GM08714 (cell line): ENCODE data around the gene U2SURP.
A peak's percentile ranks its signal among the peaks of the same experiment; 100 is the strongest.

ENCODE experiments used
- H3K4me3 ChIP-seq: fragments of 200-500 bp; sonication (Bioruptor generic); 2 replicates; pipeline ENCODE4 v1.5.1; 2014; ENCODE audit warnings: mild to moderate bottlenecking, low read length, inconsistent platforms
- ZNF274 ChIP-seq: IDR thresholded peaks from 2 replicates; pipeline ENCODE4 v1.6.1; 2012; ENCODE audit warnings: mild to moderate bottlenecking, low read depth, low read length

U2SURP gene

DNA sequence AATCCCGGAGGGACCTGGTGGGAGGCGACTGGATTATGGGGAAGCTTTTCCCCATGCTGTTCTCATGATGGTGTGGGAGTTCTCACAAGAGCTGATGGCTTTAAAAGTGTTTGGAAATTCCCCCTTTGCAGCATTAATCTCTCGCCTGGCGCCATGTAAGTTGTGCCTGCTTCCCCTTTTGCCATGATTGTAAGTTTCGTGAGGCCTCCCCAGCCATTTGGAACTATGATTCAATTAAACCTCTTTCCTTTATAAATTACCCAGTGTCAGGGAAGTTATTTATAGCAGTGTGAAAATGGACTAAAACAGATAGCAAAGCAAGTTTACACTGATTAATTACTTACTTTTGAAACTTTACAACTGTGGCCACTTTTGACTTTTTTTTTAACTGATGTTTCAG lies 10.6 kb upstream of the U2SURP start:
- no peak overlapping the region for H3K4me3 ChIP-seq
- TF ChIP-seq ZNF274 = no peak

DNA sequence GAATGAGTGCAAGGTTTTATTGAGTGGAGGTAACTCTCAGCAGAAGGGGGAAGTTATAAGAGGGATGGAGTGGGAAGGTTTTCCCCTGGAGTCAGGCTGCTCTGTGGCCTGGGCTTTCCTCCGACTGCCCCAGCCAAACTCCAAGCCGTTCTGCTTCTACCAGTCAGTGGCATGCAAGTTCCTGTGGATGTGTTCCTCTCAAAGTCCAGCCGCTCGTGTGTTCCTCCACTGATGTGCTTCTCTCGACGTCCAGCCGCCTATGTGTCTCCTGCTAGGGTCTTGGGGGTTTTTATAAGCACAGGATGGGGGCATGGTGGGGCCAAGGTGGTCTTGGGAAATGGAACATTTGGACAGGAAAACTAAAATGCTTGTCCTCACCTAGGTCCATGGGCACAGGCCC lies 9.0 kb upstream of the U2SURP start:
- TF ChIP-seq ZNF274 = no peak
- no peak overlapping the region for H3K4me3 ChIP-seq

DNA sequence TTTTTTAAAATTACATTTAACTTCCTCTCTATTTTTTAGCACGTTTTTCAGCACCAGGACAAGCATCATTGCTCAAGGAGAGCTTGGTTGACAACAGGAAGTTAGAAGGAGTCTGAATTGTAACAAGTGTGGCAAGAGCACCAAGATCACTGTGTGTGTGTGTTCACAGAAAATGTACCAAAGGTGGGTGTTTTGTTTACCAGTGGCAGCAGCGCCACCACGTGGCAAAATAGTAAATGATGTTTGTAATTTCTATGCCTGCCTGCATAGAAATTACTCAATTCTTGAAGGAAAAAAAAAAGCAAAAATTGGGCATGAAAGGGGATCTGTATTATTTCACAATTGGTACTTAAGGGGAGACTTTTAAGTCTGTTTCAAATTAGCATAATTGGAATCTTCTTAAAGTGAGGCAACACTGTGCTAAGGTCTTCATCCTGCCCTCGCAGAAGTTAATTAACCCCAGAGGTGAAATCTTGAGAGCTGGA lies 7.4 kb upstream of the U2SURP start:
- no peak overlapping the region for H3K4me3 ChIP-seq
- TF ChIP-seq ZNF274 = no peak

DNA sequence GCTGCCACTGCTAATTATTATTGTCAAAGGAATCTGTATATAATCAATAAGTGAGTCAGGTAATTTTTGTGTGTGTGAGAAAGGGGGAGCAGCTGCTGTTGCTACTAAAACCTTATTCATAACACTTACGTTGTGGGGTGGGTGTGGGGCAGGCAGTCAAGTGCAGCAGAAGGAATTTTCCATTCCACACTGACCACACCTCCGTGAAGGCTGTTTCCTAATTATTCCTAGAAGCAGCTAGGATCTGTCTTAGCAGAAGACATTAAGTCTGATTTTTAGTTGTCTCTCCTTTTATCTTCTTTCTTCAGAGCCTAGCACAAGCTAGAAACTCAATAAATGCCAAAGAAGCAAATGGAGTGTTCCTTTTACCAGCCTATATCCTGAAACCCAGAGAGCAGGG lies 4.0 kb upstream of the U2SURP start:
- TF ChIP-seq ZNF274 = no peak
- no peak overlapping the region for H3K4me3 ChIP-seq

DNA sequence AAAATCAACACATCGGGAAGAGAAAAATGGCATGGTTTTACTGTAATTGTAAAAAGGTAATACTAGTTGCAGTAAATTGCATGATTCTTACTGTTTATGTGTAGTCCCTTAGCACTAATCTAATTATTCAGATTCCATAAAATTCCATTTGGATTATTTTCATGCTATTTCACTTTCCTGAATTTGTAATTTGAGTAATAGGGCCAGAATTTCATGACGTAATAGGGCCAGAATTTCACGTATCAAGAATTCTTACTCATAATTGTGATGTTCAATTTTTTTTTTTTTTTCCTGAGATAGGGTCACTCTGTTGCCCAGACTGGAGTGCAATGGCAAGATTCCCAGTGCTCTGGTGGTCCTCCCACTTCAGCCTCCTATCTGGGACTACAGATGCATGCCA lies 2.9 kb upstream of the U2SURP start:
- no peak for TF ChIP-seq ZNF274
- no peak overlapping the region for H3K4me3 ChIP-seq

DNA sequence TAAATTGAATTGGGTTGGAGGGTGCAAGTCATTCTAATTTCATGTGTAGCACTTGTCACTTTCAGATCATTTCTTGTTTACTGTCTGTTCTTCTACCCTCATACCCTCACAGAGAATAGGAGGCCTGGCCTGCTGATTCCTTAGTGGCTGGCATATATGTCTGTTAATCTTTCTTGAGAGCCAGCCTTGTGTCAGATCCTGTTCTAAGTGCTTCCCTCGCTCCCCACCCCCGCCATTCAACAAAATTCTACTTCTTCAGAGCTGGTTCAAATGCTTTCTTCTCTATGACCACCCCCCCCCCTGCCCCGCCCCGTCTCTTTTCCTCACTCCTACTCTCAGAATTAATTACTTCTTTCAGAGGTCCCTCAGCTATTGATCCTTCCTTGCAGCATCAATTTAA lies 1.5 kb upstream of the U2SURP start:
- H3K4me3 ChIP-seq = no peak overlapping the region
- no peak for TF ChIP-seq ZNF274

DNA sequence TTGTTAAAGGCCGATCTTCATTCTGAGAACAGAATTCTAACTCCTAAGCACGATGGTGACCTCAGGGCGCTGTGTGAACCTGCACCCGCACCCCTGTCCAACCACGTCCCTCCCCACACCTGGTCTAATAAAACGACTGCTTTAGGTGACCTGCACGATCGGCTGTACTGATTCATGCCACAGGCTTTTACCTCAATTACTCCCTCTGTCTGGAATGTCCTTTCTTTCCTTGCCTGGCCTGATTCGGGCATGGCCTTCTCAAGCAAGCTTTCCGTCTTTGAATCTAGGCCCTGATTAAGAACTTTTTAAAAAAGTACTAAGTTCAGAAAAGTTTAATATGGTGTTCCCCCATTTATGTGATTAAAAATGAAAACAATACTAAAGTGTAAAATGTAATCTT lies 842 bp upstream of the U2SURP start:
- peak overlapping the region; percentile 72 for H3K4me3 ChIP-seq
- TF ChIP-seq ZNF274 = no peak

DNA sequence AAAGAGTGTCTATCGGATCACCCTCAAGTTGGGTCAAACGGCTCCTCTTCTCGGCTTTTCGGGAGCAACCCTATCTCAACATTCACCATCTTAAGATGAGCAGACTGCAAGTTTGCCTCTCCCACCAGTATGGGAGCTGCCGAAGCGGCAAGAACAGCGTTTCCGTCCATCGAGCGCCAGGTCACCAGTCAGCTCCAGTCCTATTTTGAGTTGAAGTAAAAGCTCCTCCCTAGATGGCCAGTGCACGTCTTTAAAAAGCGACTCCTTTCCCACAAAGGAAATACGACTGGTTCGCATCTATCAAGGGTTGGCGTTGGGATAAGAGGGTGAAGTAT lies 369 bp upstream of the U2SURP start:
- peak overlapping the region; percentile 72 for H3K4me3 ChIP-seq
- TF ChIP-seq ZNF274 = no peak

DNA sequence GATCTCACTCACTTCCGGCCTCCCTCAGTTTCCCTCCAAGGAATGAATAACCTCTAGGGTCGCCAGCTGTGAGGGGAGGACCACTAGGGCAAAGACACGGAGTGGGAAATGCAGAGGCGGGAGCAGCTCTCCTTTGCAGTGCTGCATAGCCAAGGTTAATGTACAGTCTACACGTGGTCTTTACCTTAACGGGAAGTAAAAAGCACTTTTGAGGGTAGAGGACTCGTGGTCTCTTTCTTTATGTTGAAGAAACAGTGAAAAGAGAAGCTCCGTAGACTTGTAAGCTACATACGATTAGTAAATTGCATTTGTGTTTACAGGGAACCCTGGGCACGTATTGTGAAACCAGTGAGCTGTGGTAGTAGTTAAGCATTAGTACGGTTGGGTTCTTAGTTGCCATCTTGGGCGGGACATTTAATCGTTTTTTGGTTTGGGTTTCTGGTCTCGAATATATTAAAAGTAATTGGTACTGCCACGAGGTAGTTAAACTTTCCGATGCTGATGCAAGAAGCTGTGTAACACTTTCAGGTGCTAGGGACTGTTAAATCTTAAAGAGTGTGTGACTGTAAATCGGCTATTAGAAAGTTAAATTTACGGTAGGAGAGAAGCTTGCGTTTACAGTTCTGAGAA lies 828 bp downstream of the U2SURP start:
- no peak for TF ChIP-seq ZNF274
- H3K4me3 ChIP-seq = peak overlapping the region; percentile 72

DNA sequence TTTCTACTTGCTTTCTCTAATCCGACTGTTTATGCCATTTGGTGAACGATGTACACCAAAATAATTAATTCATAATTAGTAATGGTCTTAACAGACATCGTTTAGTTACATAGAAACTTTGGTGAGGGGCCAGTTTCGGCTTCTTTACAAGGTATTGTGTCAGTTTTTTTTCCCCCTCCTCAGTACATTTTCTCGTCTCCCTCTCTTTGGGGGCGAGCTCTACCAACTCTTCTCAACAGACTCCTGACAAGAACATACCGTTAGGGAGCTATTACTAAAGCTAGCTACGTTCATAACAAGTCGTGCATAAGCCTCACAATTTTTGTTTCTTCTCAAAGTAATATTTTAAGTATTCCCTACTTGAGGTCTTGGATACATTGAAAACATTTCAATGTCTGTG lies 1.4 kb downstream of the U2SURP start:
- TF ChIP-seq ZNF274 = no peak
- H3K4me3 ChIP-seq = peak overlapping the region; percentile 72

DNA sequence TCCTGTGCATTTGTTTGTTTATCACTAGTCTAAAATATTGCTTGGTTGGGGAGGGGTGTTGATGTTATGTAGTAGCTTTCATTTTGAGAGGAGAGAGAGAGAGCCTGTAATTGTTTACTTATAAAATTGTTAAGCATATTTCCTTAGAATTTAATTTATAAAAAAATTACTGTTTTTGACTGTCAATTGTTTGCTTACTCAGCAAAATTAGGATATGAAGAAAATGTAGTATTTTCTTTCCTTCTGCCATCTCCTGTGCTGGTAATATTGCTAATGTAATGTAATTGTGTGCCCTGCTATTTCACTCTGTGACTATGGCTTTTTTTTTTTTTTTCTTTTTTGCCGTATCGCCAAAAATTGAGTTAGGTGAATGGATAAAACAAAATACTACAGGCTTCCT lies 3.5 kb downstream of the U2SURP start:
- no peak for TF ChIP-seq ZNF274
- no peak overlapping the region for H3K4me3 ChIP-seq

DNA sequence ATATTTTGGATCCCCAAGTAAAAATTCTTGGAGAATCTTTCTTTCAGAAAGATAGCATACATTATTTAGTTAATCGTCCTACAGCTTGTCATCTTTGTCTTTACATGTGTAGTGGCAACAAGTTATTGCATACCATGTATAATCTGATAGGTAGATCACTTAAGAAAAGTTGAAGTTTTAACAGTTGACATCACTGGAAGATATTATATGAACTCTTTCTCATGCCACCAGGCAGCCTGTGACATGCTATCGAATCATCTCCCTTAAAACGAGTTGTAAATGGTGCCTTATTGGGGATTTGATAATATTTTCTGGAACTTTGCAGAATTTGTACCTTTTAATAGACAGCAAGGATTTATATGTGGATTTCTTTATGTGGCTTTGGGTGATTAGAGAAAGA lies 8.7 kb downstream of the U2SURP start:
- no peak overlapping the region for H3K4me3 ChIP-seq
- TF ChIP-seq ZNF274 = no peak

DNA sequence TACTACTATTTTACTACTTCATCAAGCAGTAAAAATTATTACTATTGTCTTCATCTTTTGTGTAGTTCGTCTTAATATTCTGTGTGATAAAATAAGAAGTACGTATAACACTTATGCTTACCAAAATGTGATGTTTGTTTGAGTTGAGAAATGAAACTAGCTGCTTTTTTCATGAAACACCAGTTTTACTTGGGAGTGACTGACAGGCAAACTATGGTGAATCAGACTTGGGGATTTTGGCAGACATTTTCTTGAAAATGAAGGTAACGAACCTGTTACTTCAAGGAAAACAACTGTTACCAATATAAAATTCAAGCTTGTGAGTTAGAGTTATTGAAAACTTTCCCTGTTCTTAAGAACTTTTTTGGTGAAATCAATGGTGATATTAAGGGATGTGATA lies 10.3 kb downstream of the U2SURP start:
- no peak overlapping the region for H3K4me3 ChIP-seq
- no peak for TF ChIP-seq ZNF274

DNA sequence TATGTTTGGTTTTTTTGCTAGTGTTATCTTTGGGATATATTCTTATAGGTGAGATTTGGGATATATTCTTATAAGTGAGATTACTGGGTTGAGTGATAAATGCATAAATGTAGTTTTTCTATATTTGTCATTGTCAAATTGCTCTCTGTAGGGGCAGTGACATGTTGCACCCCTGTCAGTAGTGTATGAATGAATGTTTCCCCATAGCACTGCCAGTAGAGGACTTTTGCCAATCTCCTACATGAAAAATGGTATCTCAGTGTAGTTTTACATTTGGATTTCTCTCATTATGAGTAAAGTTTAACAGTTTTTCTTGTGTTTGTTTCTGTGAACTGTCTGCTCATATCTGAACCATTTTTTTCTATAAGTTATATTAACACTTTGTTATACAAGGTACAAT lies 13.6 kb downstream of the U2SURP start:
- no peak overlapping the region for H3K4me3 ChIP-seq
- no peak for TF ChIP-seq ZNF274

DNA sequence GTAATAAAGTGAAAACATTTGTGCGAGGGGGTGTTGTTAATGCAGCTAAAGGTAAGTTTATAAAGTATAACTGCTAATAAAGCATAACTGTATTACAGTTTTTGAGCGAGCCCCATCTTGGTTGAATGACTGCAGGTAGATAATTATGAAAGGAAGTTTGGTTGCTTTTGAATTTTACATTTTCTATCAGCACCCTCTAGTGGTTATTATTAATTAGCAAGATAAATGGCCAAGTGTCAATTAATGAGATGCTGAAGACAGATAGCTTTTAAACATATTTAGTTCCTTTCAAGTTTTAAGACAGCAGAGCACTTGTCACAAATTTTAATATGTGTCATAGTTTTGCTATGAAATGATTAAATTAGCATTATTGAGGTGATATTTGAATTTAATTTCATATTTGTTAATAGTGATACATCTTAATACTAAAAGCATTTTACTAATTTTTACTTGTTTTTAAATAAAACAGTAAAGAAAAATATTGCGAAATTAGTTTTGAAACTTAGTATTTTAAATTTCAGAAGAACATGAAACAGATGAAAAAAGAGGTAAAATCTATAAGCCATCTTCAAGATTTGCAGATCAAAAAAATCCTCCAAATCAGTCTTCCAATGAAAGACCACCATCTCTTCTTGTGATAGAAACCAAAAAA lies 15.1 kb downstream of the U2SURP start:
- no peak for TF ChIP-seq ZNF274

More for the DNA sequence above, 15.1 kb downstream of the U2SURP start:
- no peak overlapping the region for H3K4me3 ChIP-seq
